K562 (cell line): Measurements from ENCODE around the gene FMNL2. TPM values are rescaled to one million over a fixed set of nuclear protein-coding genes. Genes with fewer than 3 reads are reported as not detected.

Source experiments
- ARID2 ChIP-seq: fragments of 450-650 bp; IDR thresholded peaks from 2 replicates; pipeline ENCODE4 v1.6.1; 2017; ENCODE audit warnings: antibody characterized with exemption, mild to moderate bottlenecking
- ATF7 ChIP-seq: fragments of 450-650 bp; IDR thresholded peaks from 2 replicates; pipeline ENCODE4 v1.7.1; 2014; ENCODE audit warnings: mild to moderate bottlenecking, moderate library complexity
- EHMT2 ChIP-seq: fragments of 450-650 bp; IDR thresholded peaks from 2 replicates; pipeline ENCODE4 v1.6.1; 2018; ENCODE audit warnings: antibody characterized with exemption
- NR2F6 ChIP-seq: fragments of 450-650 bp; formaldehyde crosslinking; IDR thresholded peaks from 2 replicates; pipeline ENCODE4 v1.4.0; 2020; ENCODE audit warnings: mild to moderate bottlenecking
- RAD21 ChIP-seq, 2 experiments: fragments of 250-450 bp in 1 of 2; fragments of 450-650 bp in 1 of 2; sonication (Bioruptor Pico) in 1 of 2; formaldehyde crosslinking in 1 of 2; IDR thresholded peaks in 1 of 2; conservative IDR thresholded peaks in 1 of 2; 2 replicates each; pipeline versions ENCODE4 v1.4.0 to v1.8.0; 2020 to 2022; ENCODE audit warnings: mild to moderate bottlenecking in 2 of 2, moderate library complexity in 1 of 2
- polyA plus RNA-seq, 8 experiments: library from polyadenylated mRNA; depleted of rRNA in 4 of 8; stranded (reverse) in 5 of 8; unstranded in 3 of 8; fragments of >200 nt; fragmentation: Nextera tagmentation in 2 of 8; fragmentation: Illumina TruSeq in 1 of 8; extraction: Ambion mirVana in 2 of 8; extraction: Trizol in 1 of 8; gene quantifications; 2 replicates each; pipeline versions ENCODE4 v1.2.1 to v1.2.3, GENCODE V29; 2011 to 2014; ENCODE audit warnings: inconsistent platforms in 1 of 8, missing spikeins in 1 of 8
- total RNA-seq, 7 experiments: library from RNA; depleted of rRNA in 6 of 7; stranded (reverse); fragments of >200 nt in 6 of 7; fragmentation: Illumina TruSeq in 2 of 7; extraction: Trizol in 2 of 7; gene quantifications; 2 replicates each; pipeline versions ENCODE4 v1.2.1 to v1.2.3, GENCODE V29; 2011 to 2021; ENCODE audit warnings: low replicate concordance in 1 of 7
- TF ChIP-seq, protein P1 (sequence below), 3 experiments: IDR thresholded peaks in 2 of 3; conservative IDR thresholded peaks in 1 of 3; 2 replicates each; pipeline ENCODE4 v1.5.1; 2011 to 2012; ENCODE audit warnings: low read length in 3 of 3, mild to moderate bottlenecking in 3 of 3, control low read depth in 2 of 3, improper control_type of control experiment in 1 of 3, inconsistent platforms in 1 of 3, low read depth in 1 of 3, mixed read lengths in 1 of 3, moderate library complexity in 1 of 3; ENCODE audit not compliant: insufficient read depth in 2 of 3
- TF ChIP-seq, protein P2 (sequence below), 2 experiments: fragments of 450-650 bp; formaldehyde crosslinking in 1 of 2; IDR thresholded peaks; 2 replicates each; pipeline versions ENCODE4 v1.4.0 to v1.6.1; 2014 to 2020; ENCODE audit warnings: mild to moderate bottlenecking in 2 of 2, borderline replicate concordance in 1 of 2, low read depth in 1 of 2
- TF ChIP-seq, protein P3 (sequence below): sonication (generic); formaldehyde crosslinking; IDR thresholded peaks from 2 replicates; pipeline ENCODE4 v1.8.0; 2022; ENCODE audit warnings: mild to moderate bottlenecking, missing genetic modification reagents
- TF ChIP-seq, protein P4 (sequence below): fragments of 200-800 bp; sonication (Bioruptor generic); IDR thresholded peaks from 2 replicates; pipeline ENCODE4 v1.6.1; 2016; ENCODE audit warnings: missing genetic modification characterization, missing compliant biosample characterization

The FMNL2 gene
- total and polyA plus RNA-seq, 9 of the 15 experiments (the other 6 are each of a cell fraction or from before 2014, with no cell fraction given): 0.15 to 0.49 (median 0.24) TPM; not detected in 1

GRCh38 chr2:152635635-152636298 lies 300.8 kb downstream of the FMNL2 start (continued):
- TF ChIP-seq, protein P1, sequence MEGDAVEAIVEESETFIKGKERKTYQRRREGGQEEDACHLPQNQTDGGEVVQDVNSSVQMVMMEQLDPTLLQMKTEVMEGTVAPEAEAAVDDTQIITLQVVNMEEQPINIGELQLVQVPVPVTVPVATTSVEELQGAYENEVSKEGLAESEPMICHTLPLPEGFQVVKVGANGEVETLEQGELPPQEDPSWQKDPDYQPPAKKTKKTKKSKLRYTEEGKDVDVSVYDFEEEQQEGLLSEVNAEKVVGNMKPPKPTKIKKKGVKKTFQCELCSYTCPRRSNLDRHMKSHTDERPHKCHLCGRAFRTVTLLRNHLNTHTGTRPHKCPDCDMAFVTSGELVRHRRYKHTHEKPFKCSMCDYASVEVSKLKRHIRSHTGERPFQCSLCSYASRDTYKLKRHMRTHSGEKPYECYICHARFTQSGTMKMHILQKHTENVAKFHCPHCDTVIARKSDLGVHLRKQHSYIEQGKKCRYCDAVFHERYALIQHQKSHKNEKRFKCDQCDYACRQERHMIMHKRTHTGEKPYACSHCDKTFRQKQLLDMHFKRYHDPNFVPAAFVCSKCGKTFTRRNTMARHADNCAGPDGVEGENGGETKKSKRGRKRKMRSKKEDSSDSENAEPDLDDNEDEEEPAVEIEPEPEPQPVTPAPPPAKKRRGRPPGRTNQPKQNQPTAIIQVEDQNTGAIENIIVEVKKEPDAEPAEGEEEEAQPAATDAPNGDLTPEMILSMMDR (IDR thresholded peaks at IDR 0.05 in 2 of 3, conservative IDR thresholded peaks at IDR 0.05 in 1 of 3; ENCODE audit: insufficient read depth in 2 of 3, low read depth in 1 of 3, low read length in 3 of 3): peak; percentile 74 to 85 (median 84)
- TF ChIP-seq EHMT2 (peak; percentile 31; the same call in 1 of the 2 replicates), RAD21 (CRISPR knock-in tag; conservative IDR thresholded peaks at IDR 0.05 in 1 of 2, IDR thresholded peaks at IDR 0.05 in 1 of 2) (peak; percentile 82 to 89), ARID2 (peak; percentile 46; the same call in 1 of the 2 replicates), NR2F6 (CRISPR knock-in tag) (no peak), ATF7 (0 out of 2 replicates have a peak, but pooled peaks have one; percentile 14)
- TF ChIP-seq, protein P2, sequence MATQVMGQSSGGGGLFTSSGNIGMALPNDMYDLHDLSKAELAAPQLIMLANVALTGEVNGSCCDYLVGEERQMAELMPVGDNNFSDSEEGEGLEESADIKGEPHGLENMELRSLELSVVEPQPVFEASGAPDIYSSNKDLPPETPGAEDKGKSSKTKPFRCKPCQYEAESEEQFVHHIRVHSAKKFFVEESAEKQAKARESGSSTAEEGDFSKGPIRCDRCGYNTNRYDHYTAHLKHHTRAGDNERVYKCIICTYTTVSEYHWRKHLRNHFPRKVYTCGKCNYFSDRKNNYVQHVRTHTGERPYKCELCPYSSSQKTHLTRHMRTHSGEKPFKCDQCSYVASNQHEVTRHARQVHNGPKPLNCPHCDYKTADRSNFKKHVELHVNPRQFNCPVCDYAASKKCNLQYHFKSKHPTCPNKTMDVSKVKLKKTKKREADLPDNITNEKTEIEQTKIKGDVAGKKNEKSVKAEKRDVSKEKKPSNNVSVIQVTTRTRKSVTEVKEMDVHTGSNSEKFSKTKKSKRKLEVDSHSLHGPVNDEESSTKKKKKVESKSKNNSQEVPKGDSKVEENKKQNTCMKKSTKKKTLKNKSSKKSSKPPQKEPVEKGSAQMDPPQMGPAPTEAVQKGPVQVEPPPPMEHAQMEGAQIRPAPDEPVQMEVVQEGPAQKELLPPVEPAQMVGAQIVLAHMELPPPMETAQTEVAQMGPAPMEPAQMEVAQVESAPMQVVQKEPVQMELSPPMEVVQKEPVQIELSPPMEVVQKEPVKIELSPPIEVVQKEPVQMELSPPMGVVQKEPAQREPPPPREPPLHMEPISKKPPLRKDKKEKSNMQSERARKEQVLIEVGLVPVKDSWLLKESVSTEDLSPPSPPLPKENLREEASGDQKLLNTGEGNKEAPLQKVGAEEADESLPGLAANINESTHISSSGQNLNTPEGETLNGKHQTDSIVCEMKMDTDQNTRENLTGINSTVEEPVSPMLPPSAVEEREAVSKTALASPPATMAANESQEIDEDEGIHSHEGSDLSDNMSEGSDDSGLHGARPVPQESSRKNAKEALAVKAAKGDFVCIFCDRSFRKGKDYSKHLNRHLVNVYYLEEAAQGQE (IDR thresholded peaks at IDR 0.05; ENCODE audit: borderline replicate concordance): peak; percentile 81
- TF ChIP-seq, protein P2 (CRISPR knock-in tag; IDR thresholded peaks at IDR 0.05; ENCODE audit: low read depth): no peak
- TF ChIP-seq, protein P3, sequence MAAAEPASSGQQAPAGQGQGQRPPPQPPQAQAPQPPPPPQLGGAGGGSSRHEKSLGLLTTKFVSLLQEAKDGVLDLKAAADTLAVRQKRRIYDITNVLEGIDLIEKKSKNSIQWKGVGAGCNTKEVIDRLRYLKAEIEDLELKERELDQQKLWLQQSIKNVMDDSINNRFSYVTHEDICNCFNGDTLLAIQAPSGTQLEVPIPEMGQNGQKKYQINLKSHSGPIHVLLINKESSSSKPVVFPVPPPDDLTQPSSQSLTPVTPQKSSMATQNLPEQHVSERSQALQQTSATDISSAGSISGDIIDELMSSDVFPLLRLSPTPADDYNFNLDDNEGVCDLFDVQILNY (CRISPR knock-in tag): 0 out of 2 replicates have a peak, but pooled peaks have one; percentile 18
- TF ChIP-seq, protein P4, sequence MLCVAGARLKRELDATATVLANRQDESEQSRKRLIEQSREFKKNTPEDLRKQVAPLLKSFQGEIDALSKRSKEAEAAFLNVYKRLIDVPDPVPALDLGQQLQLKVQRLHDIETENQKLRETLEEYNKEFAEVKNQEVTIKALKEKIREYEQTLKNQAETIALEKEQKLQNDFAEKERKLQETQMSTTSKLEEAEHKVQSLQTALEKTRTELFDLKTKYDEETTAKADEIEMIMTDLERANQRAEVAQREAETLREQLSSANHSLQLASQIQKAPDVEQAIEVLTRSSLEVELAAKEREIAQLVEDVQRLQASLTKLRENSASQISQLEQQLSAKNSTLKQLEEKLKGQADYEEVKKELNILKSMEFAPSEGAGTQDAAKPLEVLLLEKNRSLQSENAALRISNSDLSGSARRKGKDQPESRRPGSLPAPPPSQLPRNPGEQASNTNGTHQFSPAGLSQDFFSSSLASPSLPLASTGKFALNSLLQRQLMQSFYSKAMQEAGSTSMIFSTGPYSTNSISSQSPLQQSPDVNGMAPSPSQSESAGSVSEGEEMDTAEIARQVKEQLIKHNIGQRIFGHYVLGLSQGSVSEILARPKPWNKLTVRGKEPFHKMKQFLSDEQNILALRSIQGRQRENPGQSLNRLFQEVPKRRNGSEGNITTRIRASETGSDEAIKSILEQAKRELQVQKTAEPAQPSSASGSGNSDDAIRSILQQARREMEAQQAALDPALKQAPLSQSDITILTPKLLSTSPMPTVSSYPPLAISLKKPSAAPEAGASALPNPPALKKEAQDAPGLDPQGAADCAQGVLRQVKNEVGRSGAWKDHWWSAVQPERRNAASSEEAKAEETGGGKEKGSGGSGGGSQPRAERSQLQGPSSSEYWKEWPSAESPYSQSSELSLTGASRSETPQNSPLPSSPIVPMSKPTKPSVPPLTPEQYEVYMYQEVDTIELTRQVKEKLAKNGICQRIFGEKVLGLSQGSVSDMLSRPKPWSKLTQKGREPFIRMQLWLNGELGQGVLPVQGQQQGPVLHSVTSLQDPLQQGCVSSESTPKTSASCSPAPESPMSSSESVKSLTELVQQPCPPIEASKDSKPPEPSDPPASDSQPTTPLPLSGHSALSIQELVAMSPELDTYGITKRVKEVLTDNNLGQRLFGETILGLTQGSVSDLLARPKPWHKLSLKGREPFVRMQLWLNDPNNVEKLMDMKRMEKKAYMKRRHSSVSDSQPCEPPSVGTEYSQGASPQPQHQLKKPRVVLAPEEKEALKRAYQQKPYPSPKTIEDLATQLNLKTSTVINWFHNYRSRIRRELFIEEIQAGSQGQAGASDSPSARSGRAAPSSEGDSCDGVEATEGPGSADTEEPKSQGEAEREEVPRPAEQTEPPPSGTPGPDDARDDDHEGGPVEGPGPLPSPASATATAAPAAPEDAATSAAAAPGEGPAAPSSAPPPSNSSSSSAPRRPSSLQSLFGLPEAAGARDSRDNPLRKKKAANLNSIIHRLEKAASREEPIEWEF (CRISPR knock-in tag): no peak
